Retinal pigment epithelial cell (primary cell): ENCODE results near the gene TMEM40.

Experiments
- DNase-seq: peaks from one replicate; pipeline ENCODE4 v3.0.0-alpha.2; 2010; ENCODE audit warnings: low read depth
- H3K4me3 ChIP-seq: 2 replicates; pipeline ENCODE4 v1.5.1; 2011; ENCODE audit warnings: mild to moderate bottlenecking, low read length, control low read depth, moderate library complexity
- TF ChIP-seq, protein P1 (sequence below): conservative IDR thresholded peaks from 2 replicates; pipeline ENCODE4 v1.5.1; 2011; ENCODE audit warnings: low read depth, low read length, control low read depth, inconsistent platforms

Gene TMEM40

DNA sequence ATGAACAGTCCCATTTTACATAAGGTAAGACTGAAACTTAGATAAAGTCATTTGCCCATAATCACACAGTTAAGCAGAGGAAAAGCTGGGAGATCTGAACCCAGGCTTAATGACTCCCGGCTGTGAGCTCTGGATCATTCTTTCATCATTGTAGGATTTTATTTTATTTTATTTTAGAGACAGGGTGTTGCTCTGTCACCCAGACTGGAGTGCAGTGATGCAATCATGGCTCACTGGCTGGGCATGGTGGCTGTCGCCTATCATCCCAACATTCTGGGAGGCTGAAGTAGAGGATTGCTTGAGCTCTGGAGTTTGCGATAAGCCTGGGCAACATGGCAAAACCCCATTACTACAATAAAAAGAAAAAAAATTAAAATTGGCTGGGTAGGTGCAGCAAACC lies 63.9 kb downstream of the TMEM40 start:
- H3K4me3 ChIP-seq = no peak overlapping the region
- no peak for DNase-seq
- TF ChIP-seq, protein P1, sequence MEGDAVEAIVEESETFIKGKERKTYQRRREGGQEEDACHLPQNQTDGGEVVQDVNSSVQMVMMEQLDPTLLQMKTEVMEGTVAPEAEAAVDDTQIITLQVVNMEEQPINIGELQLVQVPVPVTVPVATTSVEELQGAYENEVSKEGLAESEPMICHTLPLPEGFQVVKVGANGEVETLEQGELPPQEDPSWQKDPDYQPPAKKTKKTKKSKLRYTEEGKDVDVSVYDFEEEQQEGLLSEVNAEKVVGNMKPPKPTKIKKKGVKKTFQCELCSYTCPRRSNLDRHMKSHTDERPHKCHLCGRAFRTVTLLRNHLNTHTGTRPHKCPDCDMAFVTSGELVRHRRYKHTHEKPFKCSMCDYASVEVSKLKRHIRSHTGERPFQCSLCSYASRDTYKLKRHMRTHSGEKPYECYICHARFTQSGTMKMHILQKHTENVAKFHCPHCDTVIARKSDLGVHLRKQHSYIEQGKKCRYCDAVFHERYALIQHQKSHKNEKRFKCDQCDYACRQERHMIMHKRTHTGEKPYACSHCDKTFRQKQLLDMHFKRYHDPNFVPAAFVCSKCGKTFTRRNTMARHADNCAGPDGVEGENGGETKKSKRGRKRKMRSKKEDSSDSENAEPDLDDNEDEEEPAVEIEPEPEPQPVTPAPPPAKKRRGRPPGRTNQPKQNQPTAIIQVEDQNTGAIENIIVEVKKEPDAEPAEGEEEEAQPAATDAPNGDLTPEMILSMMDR = no peak

GRCh38 chr3:12692444-12692843 lies 66.6 kb downstream of the TMEM40 start:
- TF ChIP-seq, protein P1 = no peak
- H3K4me3 ChIP-seq = no peak overlapping the region
- DNase-seq = no peak

DNA sequence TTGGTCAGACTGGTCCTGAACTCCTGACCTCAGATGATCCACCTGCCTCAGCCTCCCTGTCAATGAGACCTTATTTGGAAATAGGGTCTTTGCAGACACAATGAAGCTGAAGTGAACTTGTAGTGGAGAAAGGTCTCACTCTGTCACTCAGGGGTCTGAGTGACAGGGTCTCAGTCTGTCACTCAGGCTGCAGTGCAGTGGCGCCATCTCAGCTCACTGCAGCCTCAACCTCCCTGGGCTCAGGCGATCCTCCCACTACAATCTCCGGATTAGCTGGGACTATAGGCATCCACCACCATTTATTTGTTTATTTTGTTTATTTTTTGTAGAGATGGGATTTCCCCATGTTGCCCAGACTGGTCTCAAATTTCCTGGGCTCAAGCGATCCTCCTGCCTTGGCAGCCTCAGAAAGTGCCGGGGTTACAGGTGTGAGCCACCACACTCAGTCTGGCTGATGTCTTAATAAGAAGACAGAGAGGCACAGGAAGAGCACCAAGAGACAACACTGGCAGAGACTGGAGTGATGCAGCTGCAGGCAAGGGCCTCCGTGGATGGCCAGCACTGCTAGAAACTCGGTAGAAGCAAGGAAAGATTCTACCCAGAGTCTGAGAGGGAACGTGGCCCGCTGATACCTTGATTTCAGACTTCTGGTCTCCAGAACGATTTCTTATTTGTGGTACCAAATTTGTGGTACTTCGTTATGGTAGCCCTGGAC lies 68.9 kb downstream of the TMEM40 start:
- H3K4me3 ChIP-seq = no peak overlapping the region
- TF ChIP-seq, protein P1 = no peak
- no peak for DNase-seq

DNA sequence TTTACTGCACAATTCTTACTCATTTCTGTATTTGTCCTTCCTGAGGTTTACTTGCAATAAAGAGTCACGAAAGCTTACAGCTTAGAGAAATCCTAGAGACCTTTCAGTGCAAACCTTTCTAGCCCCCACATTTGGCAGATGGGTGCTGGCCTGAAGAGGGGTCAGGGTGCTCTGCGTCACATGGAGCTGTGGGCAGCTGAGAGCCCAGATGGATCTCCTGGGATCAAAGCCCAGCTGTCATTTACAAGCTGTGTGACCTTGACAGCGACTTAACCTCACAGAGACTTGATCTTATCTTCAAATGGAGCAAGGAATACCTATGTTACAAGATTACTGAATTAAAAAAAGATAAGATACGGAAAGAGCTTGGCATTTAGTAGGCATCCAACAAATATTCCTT lies 71.1 kb downstream of the TMEM40 start:
- DNase-seq = no peak
- no peak overlapping the region for H3K4me3 ChIP-seq
- TF ChIP-seq, protein P1 = no peak

- H3K4me3 ChIP-seq = no peak overlapping the region
- TF ChIP-seq, protein P1 = no peak
- DNase-seq = no peak
These were observed 73.0 kb downstream of the TMEM40 start for GRCh38 chr3:12686096-12686495.
